ENCODE results near the gene TPRG1L. TPM values are rescaled to one million over a fixed set of nuclear protein-coding genes. Genes with fewer than 3 reads are reported as not detected.
A peak's percentile ranks its signal among the peaks of the same experiment; 100 is the strongest.
"Not testable (repeated sequence)": the region's sequence is repeated elsewhere in the genome, so short reads cannot be mapped to it uniquely, and the experiment has no call there.

TPRG1L gene
- total and polyA plus RNA-seq, 10 of the 15 experiments (the other 5 are each of a cell fraction or from before 2014, with no cell fraction given), result 1.5 to 16.5 (median 8.0) TPM

DNA sequence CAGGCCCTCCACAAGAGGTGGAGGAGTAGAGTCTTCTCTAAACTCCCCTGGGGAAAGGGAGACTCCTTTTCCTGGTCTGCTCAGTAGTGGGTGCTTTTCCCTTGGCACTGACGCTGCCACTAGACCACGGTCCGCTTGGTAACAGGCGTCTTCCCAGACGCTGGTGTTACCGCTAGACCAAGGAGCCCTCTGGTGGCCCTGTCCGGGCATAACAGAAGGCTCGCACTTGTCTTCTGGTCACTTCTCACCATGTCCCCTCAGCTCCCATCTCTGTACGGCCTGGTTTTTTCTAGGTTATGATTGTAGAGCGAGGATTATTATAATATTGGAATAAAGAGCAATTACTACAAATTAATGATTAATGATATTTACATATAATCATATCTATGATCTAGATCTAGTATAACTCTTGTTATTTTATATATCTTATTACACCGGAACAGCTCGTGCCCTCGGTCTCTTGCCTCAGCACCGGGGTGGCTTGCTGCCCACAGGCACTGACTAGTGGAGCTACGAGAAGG lies 3.6 kb upstream of the TPRG1L start:
- H3K4me1 ChIP-seq (ENCODE audit: control insufficient read depth, insufficient read depth, low read length); H3K9ac ChIP-seq (ENCODE audit: control insufficient read depth, insufficient read depth, low read length); H3K27ac ChIP-seq (ENCODE audit: control insufficient read depth, insufficient read depth); ATAC-seq; H3K4me3 ChIP-seq; H3K9me3 ChIP-seq (replicated peaks; ENCODE audit: control insufficient read depth, insufficient read depth, low read length); H4K20me1 ChIP-seq (ENCODE audit: control insufficient read depth, insufficient read depth); H3K27me3 ChIP-seq (replicated peaks in 1 of 2; ENCODE audit: control insufficient read depth in 2 of 2, insufficient read depth in 2 of 2, low read length in 1 of 2); H3K79me2 ChIP-seq (ENCODE audit: control insufficient read depth, insufficient read depth, low read length); H3K36me3 ChIP-seq (ENCODE audit: control insufficient read depth in 2 of 2, insufficient read depth in 2 of 2, low read length in 1 of 2); H2AFZ ChIP-seq (ENCODE audit: control insufficient read depth, low read depth, low read length); FAIRE-seq; BruUV-seq (replicated peaks); H3K4me2 ChIP-seq (ENCODE audit: control insufficient read depth, insufficient read depth); POLR2A ChIA-PET; DNase-seq (ENCODE audit: low read depth, low spot score); intact Hi-C loops (cut with micrococcal nuclease; ENCODE audit: unreplicated experiment): not testable (repeated sequence)
- in situ Hi-C loops (cut with MboI), result loop anchor here (10.0 kb wide), 1 partner anchor 136 kb away; no protein-coding TSS in a partner anchor
- ChIA-PET RAD21 (ENCODE audit: unreplicated experiment) (interaction anchor here (0.7 to 2.8 kb wide), 4 partner anchors 27 to 103 kb away, joined by 3 to 12 read pairs (median 6); no protein-coding TSS in a partner anchor), SMC1A (ENCODE audit: uncharacterized antibody, unreplicated experiment) (interaction anchor here (0.8 to 3.1 kb wide), 8 partner anchors 8 to 129 kb away, joined by 3 to 23 read pairs (median 4); no protein-coding TSS in a partner anchor), CTCF (interaction anchor here (0.8 to 3.8 kb wide), 10 partner anchors 33 to 168 kb away, joined by 3 to 30 read pairs (median 5); no protein-coding TSS in a partner anchor)
- TF ChIP-seq, protein P1, sequence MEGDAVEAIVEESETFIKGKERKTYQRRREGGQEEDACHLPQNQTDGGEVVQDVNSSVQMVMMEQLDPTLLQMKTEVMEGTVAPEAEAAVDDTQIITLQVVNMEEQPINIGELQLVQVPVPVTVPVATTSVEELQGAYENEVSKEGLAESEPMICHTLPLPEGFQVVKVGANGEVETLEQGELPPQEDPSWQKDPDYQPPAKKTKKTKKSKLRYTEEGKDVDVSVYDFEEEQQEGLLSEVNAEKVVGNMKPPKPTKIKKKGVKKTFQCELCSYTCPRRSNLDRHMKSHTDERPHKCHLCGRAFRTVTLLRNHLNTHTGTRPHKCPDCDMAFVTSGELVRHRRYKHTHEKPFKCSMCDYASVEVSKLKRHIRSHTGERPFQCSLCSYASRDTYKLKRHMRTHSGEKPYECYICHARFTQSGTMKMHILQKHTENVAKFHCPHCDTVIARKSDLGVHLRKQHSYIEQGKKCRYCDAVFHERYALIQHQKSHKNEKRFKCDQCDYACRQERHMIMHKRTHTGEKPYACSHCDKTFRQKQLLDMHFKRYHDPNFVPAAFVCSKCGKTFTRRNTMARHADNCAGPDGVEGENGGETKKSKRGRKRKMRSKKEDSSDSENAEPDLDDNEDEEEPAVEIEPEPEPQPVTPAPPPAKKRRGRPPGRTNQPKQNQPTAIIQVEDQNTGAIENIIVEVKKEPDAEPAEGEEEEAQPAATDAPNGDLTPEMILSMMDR (IDR thresholded peaks at IDR 0.05 in 2 of 3, conservative IDR thresholded peaks at IDR 0.05 in 1 of 3; ENCODE audit: control insufficient read depth in 2 of 3, extremely low read depth in 1 of 3, insufficient read depth in 1 of 3, low read depth in 3 of 3, low read length in 3 of 3), result peak; percentile 42 to 65 (median 52)
- peak; percentile 33; the same call in 1 of the 2 replicates for TF ChIP-seq SMC3 (IDR thresholded peaks at IDR 0.05; ENCODE audit: borderline replicate concordance, low read length)
- 21% methylated on average over 15 of the region's 15 CpGs for WGBS (ENCODE audit: insufficient coverage, insufficient replicate concordance, low lambda C conversion rate, missing lambda C conversion rate)

DNA sequence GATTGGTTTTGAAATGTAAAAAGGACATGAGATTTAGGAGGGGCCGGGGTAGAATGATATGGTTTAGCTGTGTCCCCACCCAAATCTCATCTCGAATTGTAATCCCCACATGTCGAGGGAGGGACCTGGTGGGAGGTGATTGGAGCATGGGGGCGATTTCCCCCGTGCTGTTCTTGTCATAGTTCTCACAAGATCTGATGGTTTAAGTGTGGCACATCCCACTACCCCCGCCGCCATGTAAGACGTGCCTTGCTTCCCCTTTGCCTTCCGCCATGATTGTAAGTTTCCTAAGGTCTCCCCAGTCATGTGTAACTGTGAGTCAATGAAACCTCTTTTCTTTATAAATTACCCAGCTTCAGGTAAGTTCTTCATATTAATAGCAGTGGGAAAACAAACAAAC lies 2.7 kb upstream of the TPRG1L start:
- ChIA-PET SMC1A (ENCODE audit: uncharacterized antibody, unreplicated experiment) (interaction anchor here (1.2 to 2.8 kb wide), 2 partner anchors 54 to 103 kb away, joined by 3 to 10 read pairs; no protein-coding TSS in a partner anchor), RAD21 (ENCODE audit: unreplicated experiment) (interaction anchor here (0.7 kb wide), 1 partner anchor 83 kb away, joined by 3 read pairs; no protein-coding TSS in a partner anchor), CTCF (interaction anchor here (0.8 to 3.8 kb wide), 7 partner anchors 32 to 169 kb away, joined by 3 to 30 read pairs (median 5); no protein-coding TSS in a partner anchor)
- H3K27ac ChIP-seq (ENCODE audit: control insufficient read depth, insufficient read depth); H3K9me3 ChIP-seq (replicated peaks; ENCODE audit: control insufficient read depth, insufficient read depth, low read length); H3K4me1 ChIP-seq (ENCODE audit: control insufficient read depth, insufficient read depth, low read length); H3K4me2 ChIP-seq (ENCODE audit: control insufficient read depth, insufficient read depth); H4K20me1 ChIP-seq (ENCODE audit: control insufficient read depth, insufficient read depth); POLR2A ChIA-PET; DNase-seq (ENCODE audit: low read depth, low spot score); H3K36me3 ChIP-seq (ENCODE audit: control insufficient read depth in 2 of 2, insufficient read depth in 2 of 2, low read length in 1 of 2); ATAC-seq; intact Hi-C loops (cut with micrococcal nuclease; ENCODE audit: unreplicated experiment); FAIRE-seq; H3K9ac ChIP-seq (ENCODE audit: control insufficient read depth, insufficient read depth, low read length); H2AFZ ChIP-seq (ENCODE audit: control insufficient read depth, low read depth, low read length); H3K79me2 ChIP-seq (ENCODE audit: control insufficient read depth, insufficient read depth, low read length); H3K27me3 ChIP-seq (replicated peaks in 1 of 2; ENCODE audit: control insufficient read depth in 2 of 2, insufficient read depth in 2 of 2, low read length in 1 of 2); H3K4me3 ChIP-seq; BruUV-seq (replicated peaks): not testable (repeated sequence)
- in situ Hi-C loops (cut with MboI), result loop anchor here (10.0 kb wide), 1 partner anchor 137 kb away; no protein-coding TSS in a partner anchor
- 48% methylated on average over 9 of the region's 9 CpGs for WGBS (ENCODE audit: insufficient coverage, insufficient replicate concordance, low lambda C conversion rate, missing lambda C conversion rate)

Measured in GM12878 (cell line).